ENCODE data around the gene AAK1. TPM values are rescaled to one million over a fixed set of nuclear protein-coding genes. Genes with fewer than 3 reads are reported as not detected.
"Not testable (repeated sequence)": the region's sequence is repeated elsewhere in the genome, so short reads cannot be mapped to it uniquely, and the experiment has no call there.

Gene AAK1
- total RNA-seq, 1 donor from 2014 or later, result 45.5 TPM

DNA sequence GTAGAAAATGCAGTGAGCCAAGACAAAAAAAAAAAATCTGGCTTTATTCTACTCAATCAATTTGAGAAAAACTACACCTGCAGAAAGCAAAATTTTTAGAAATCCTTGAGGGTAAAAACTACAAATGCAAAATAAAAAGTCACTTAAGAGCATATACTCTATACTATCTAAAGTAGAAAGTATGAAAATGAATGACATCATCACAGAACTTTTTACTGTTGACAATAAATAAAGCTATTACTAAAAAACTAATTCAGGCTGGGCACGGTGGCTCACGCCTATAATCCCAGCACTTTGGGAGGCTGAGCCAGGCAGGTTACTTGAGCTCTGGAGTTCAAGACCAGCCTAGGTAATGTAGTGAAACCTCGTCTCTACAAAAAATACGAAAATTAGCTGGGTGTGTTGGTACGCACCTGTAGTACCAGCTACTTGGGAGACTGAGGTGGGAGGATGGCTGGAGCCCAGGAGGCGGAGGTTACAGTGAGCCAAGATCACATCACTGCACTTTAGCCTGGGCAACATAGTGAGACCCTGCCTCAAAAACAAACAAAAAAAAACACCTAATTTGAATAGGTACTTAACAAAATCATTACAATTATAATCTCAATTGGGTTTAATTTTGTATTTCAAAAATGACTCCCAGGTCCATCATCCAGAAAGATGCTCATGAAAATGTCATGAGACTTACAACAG lies 213.9 kb downstream of the AAK1 start:
- Mint-ChIP-seq H3K9me3 (no peaks in the 10 kb centered on the region), H3K27ac (no peak overlapping the region), H3K4me3 (no peak overlapping the region), H3K36me3 (peaks cover 6% of the 10 kb centered on the region), H3K27me3 (no peaks in the 10 kb centered on the region), H3K4me1 (ENCODE audit: unreplicated experiment) (peaks cover 2% of the 10 kb centered on the region)
- no peak for TF ChIP-seq CTCF (conservative IDR thresholded peaks at IDR 0.05)
- DNase-seq (ENCODE audit: extremely low spot score, unreplicated experiment), result no peak

- Mint-ChIP-seq H3K36me3 (peaks cover 4% of the 10 kb centered on the region), H3K27me3 (no peaks in the 10 kb centered on the region), H3K9me3 (no peaks in the 10 kb centered on the region), H3K27ac (no peak overlapping the region), H3K4me1 (ENCODE audit: unreplicated experiment) (no peaks in the 10 kb centered on the region), H3K4me3 (no peak overlapping the region)
- TF ChIP-seq CTCF (conservative IDR thresholded peaks at IDR 0.05), result no peak
- no peak for DNase-seq (ENCODE audit: extremely low spot score, unreplicated experiment)
Measured at GRCh38 chr2:69428981-69429380, 214.6 kb downstream of the AAK1 start.

DNA sequence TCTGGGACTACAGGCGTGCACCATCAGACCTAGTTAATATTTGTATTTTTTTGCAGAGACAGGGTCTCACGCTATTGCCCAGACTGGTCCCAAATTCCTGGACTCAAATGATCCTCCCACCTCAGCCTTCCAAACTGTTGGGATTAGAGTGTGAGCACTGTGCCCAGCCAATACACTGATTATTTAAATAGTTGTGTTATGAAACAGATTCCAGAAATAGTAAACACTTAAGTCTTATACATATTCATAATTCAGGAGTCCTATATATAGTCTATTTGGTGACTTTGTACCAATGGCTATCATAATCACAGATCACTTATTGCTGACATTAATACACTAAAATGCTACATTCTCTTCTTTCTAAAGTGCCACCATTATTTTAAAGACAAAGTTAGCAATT lies 219.1 kb downstream of the AAK1 start:
- Mint-ChIP-seq H3K27ac (no peak overlapping the region), H3K27me3 (no peaks in the 10 kb centered on the region), H3K36me3 (peaks cover 16% of the 10 kb centered on the region), H3K4me3 (no peak overlapping the region), H3K4me1 (ENCODE audit: unreplicated experiment) (no peaks in the 10 kb centered on the region), H3K9me3 (no peaks in the 10 kb centered on the region)
- no peak for TF ChIP-seq CTCF (conservative IDR thresholded peaks at IDR 0.05)
- DNase-seq (ENCODE audit: extremely low spot score, unreplicated experiment), result no peak

DNA sequence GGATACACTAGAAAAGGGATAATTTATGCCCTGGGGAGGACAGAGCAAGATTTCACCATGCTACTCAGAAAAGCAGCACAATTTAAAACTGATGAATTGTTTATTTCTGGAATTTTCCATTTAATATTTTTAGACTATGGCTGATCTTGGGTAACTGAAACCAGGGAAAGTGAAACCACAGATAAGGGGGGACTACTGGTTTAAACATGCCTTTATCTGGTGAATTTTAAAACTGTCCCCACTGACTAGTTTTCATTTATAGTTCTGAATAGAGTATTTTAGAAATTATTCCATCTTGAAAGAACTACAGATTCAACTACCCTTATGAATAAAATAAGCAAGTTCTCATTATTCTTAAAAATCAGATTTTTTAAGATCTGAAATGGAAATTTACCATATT lies 221.3 kb downstream of the AAK1 start:
- no peaks in the 10 kb centered on the region for H3K9me3 Mint-ChIP-seq
- no peaks in the 10 kb centered on the region for H3K27me3 Mint-ChIP-seq
- no peak overlapping the region for H3K4me3 Mint-ChIP-seq
- no peak for DNase-seq (ENCODE audit: extremely low spot score, unreplicated experiment)
- peaks cover 17% of the 10 kb centered on the region for H3K36me3 Mint-ChIP-seq
- no peak for TF ChIP-seq CTCF (conservative IDR thresholded peaks at IDR 0.05)
- no peak overlapping the region for H3K27ac Mint-ChIP-seq
- no peaks in the 10 kb centered on the region for H3K4me1 Mint-ChIP-seq (ENCODE audit: unreplicated experiment)

GRCh38 chr2:69419111-69419510 lies 224.4 kb downstream of the AAK1 start:
- not testable (repeated sequence) for H3K27me3 Mint-ChIP-seq; H3K4me3 Mint-ChIP-seq; H3K27ac Mint-ChIP-seq; DNase-seq (ENCODE audit: extremely low spot score, unreplicated experiment); H3K4me1 Mint-ChIP-seq (ENCODE audit: unreplicated experiment); H3K9me3 Mint-ChIP-seq
- H3K36me3 Mint-ChIP-seq, result peaks cover 17% of the 10 kb centered on the region

GRCh38 chr2:69416147-69416546 lies 227.4 kb downstream of the AAK1 start:
- Mint-ChIP-seq H3K27ac (no peak overlapping the region), H3K9me3 (no peaks in the 10 kb centered on the region), H3K4me3 (no peak overlapping the region), H3K36me3 (peaks cover 17% of the 10 kb centered on the region), H3K27me3 (no peaks in the 10 kb centered on the region), H3K4me1 (ENCODE audit: unreplicated experiment) (no peaks in the 10 kb centered on the region)
- no peak for DNase-seq (ENCODE audit: extremely low spot score, unreplicated experiment)
- TF ChIP-seq CTCF (conservative IDR thresholded peaks at IDR 0.05), result no peak

Other genes starting within 250 kb of the AAK1 start
- 33.3 and 34.0 TPM in 2 replicates for gene NFU1, start 206.3 kb downstream of the AAK1 start, total RNA-seq (ENCODE audit: low replicate concordance)
- 84.5 and 152 TPM in 2 replicates for gene ANXA4, start 98.4 kb upstream of the AAK1 start, total RNA-seq (ENCODE audit: low replicate concordance)
- gene GMCL1, start 185.9 kb upstream of the AAK1 start, total RNA-seq (ENCODE audit: low replicate concordance), result 23.0 and 23.1 TPM in 2 replicates